ENCODE measurements around the gene SLX4IP.
A peak's percentile ranks its signal among the peaks of the same experiment; 100 is the strongest.

SLX4IP gene

GRCh38 chr20:10619427-10619826 lies 184.3 kb downstream of the SLX4IP start:
- Histone ChIP-seq H3K36me3 (ENCODE audit: control insufficient read depth in 2 of 2, insufficient read depth in 2 of 2, low read length in 2 of 2) (peaks cover 0 to 2% of the 10 kb centered on the region in 2 donors), H3K4me3 (ENCODE audit: low read length in 2 of 2) (no peak overlapping the region), H3K4me1 (ENCODE audit: control insufficient read depth in 2 of 2, insufficient read depth in 2 of 2, low read length in 2 of 2) (peaks cover 6 to 7% of the 10 kb centered on the region in 2 donors), H3K9ac (ENCODE audit: low read depth in 1 of 2, low read length in 2 of 2) (no peak overlapping the region), H3K27ac (ENCODE audit: low read depth in 2 of 2, low read length in 2 of 2) (no peak overlapping the region), H3K9me3 (ENCODE audit: control insufficient read depth in 2 of 2, low read length in 2 of 2) (no peaks in the 10 kb centered on the region), H3K27me3 (ENCODE audit: control insufficient read depth in 2 of 2, insufficient read depth in 2 of 2, low read length in 2 of 2) (no peaks in the 10 kb centered on the region)

GRCh38 chr20:10621149-10621548 lies 186.0 kb downstream of the SLX4IP start:
- Histone ChIP-seq H3K9ac (ENCODE audit: low read depth in 1 of 2, low read length in 2 of 2) (no peak overlapping the region), H3K27me3 (ENCODE audit: control insufficient read depth in 2 of 2, insufficient read depth in 2 of 2, low read length in 2 of 2) (no peaks in the 10 kb centered on the region), H3K4me3 (ENCODE audit: low read length in 2 of 2) (no peak overlapping the region), H3K9me3 (ENCODE audit: control insufficient read depth in 2 of 2, low read length in 2 of 2) (no peaks in the 10 kb centered on the region), H3K27ac (ENCODE audit: low read depth in 2 of 2, low read length in 2 of 2) (no peak overlapping the region), H3K36me3 (ENCODE audit: control insufficient read depth in 2 of 2, insufficient read depth in 2 of 2, low read length in 2 of 2) (peaks cover 0 to 2% of the 10 kb centered on the region in 2 donors), H3K4me1 (ENCODE audit: control insufficient read depth in 2 of 2, insufficient read depth in 2 of 2, low read length in 2 of 2) (peaks cover 6 to 7% of the 10 kb centered on the region in 2 donors)

- H3K27me3 ChIP-seq (ENCODE audit: control insufficient read depth in 2 of 2, insufficient read depth in 2 of 2, low read length in 2 of 2): no peaks in the 10 kb centered on the region
- no peak overlapping the region for H3K9ac ChIP-seq (ENCODE audit: low read depth in 1 of 2, low read length in 2 of 2)
- H3K9me3 ChIP-seq (ENCODE audit: control insufficient read depth in 2 of 2, low read length in 2 of 2): no peaks in the 10 kb centered on the region
- H3K27ac ChIP-seq (ENCODE audit: low read depth in 2 of 2, low read length in 2 of 2): peak overlapping the region; percentile 38 to 44
- H3K36me3 ChIP-seq (ENCODE audit: control insufficient read depth in 2 of 2, insufficient read depth in 2 of 2, low read length in 2 of 2): peaks cover 0 to 2% of the 10 kb centered on the region in 2 donors
- H3K4me3 ChIP-seq (ENCODE audit: low read length in 2 of 2): no peak overlapping the region
- peaks cover 6 to 7% of the 10 kb centered on the region in 2 donors for H3K4me1 ChIP-seq (ENCODE audit: control insufficient read depth in 2 of 2, insufficient read depth in 2 of 2, low read length in 2 of 2)
Measured at GRCh38 chr20:10622657-10623418, 187.7 kb downstream of the SLX4IP start.

- peaks cover 2 to 5% of the 10 kb centered on the region in 2 donors for H3K36me3 ChIP-seq (ENCODE audit: control insufficient read depth in 2 of 2, insufficient read depth in 2 of 2, low read length in 2 of 2)
- no peaks in the 10 kb centered on the region for H3K27me3 ChIP-seq (ENCODE audit: control insufficient read depth in 2 of 2, insufficient read depth in 2 of 2, low read length in 2 of 2)
- H3K4me1 ChIP-seq (ENCODE audit: control insufficient read depth in 2 of 2, insufficient read depth in 2 of 2, low read length in 2 of 2): no peaks in the 10 kb centered on the region
- H3K27ac ChIP-seq (ENCODE audit: low read depth in 2 of 2, low read length in 2 of 2): no peak overlapping the region
- H3K4me3 ChIP-seq (ENCODE audit: low read length in 2 of 2): no peak overlapping the region
- H3K9ac ChIP-seq (ENCODE audit: low read depth in 1 of 2, low read length in 2 of 2): no peak overlapping the region
- H3K9me3 ChIP-seq (ENCODE audit: control insufficient read depth in 2 of 2, low read length in 2 of 2): no peaks in the 10 kb centered on the region
Measured at GRCh38 chr20:10625641-10626040, 190.5 kb downstream of the SLX4IP start.

GRCh38 chr20:10626896-10627295 lies 191.8 kb downstream of the SLX4IP start:
- no peak overlapping the region for H3K9ac ChIP-seq (ENCODE audit: low read depth in 1 of 2, low read length in 2 of 2)
- no peak overlapping the region for H3K4me3 ChIP-seq (ENCODE audit: low read length in 2 of 2)
- no peaks in the 10 kb centered on the region for H3K27me3 ChIP-seq (ENCODE audit: control insufficient read depth in 2 of 2, insufficient read depth in 2 of 2, low read length in 2 of 2)
- H3K27ac ChIP-seq (ENCODE audit: low read depth in 2 of 2, low read length in 2 of 2): no peak overlapping the region
- peaks cover 2 to 5% of the 10 kb centered on the region in 2 donors for H3K36me3 ChIP-seq (ENCODE audit: control insufficient read depth in 2 of 2, insufficient read depth in 2 of 2, low read length in 2 of 2)
- H3K4me1 ChIP-seq (ENCODE audit: control insufficient read depth in 2 of 2, insufficient read depth in 2 of 2, low read length in 2 of 2): no peaks in the 10 kb centered on the region
- no peaks in the 10 kb centered on the region for H3K9me3 ChIP-seq (ENCODE audit: control insufficient read depth in 2 of 2, low read length in 2 of 2)

GRCh38 chr20:10629946-10630650 lies 195.0 kb downstream of the SLX4IP start:
- H3K27ac ChIP-seq (ENCODE audit: low read depth in 2 of 2, low read length in 2 of 2): no peak overlapping the region
- H3K4me1 ChIP-seq (ENCODE audit: control insufficient read depth in 2 of 2, insufficient read depth in 2 of 2, low read length in 2 of 2): no peaks in the 10 kb centered on the region
- peaks cover 0 to 5% of the 10 kb centered on the region in 2 donors for H3K36me3 ChIP-seq (ENCODE audit: control insufficient read depth in 2 of 2, insufficient read depth in 2 of 2, low read length in 2 of 2)
- no peaks in the 10 kb centered on the region for H3K9me3 ChIP-seq (ENCODE audit: control insufficient read depth in 2 of 2, low read length in 2 of 2)
- no peak overlapping the region for H3K9ac ChIP-seq (ENCODE audit: low read depth in 1 of 2, low read length in 2 of 2)
- H3K27me3 ChIP-seq (ENCODE audit: control insufficient read depth in 2 of 2, insufficient read depth in 2 of 2, low read length in 2 of 2): no peaks in the 10 kb centered on the region
- H3K4me3 ChIP-seq (ENCODE audit: low read length in 2 of 2): no peak overlapping the region

GRCh38 chr20:10631126-10631525 lies 196.0 kb downstream of the SLX4IP start:
- Histone ChIP-seq H3K4me3 (ENCODE audit: low read length in 2 of 2) (no peak overlapping the region), H3K27ac (ENCODE audit: low read depth in 2 of 2, low read length in 2 of 2) (no peak overlapping the region), H3K4me1 (ENCODE audit: control insufficient read depth in 2 of 2, insufficient read depth in 2 of 2, low read length in 2 of 2) (no peaks in the 10 kb centered on the region), H3K36me3 (ENCODE audit: control insufficient read depth in 2 of 2, insufficient read depth in 2 of 2, low read length in 2 of 2) (peaks cover 0 to 5% of the 10 kb centered on the region in 2 donors), H3K9ac (ENCODE audit: low read depth in 1 of 2, low read length in 2 of 2) (no peak overlapping the region), H3K27me3 (ENCODE audit: control insufficient read depth in 2 of 2, insufficient read depth in 2 of 2, low read length in 2 of 2) (no peaks in the 10 kb centered on the region), H3K9me3 (ENCODE audit: control insufficient read depth in 2 of 2, low read length in 2 of 2) (no peaks in the 10 kb centered on the region)

GRCh38 chr20:10632721-10633509 lies 197.8 kb downstream of the SLX4IP start:
- Histone ChIP-seq H3K27ac (ENCODE audit: low read depth in 2 of 2, low read length in 2 of 2) (no peak overlapping the region), H3K4me3 (ENCODE audit: low read length in 2 of 2) (no peak overlapping the region), H3K36me3 (ENCODE audit: control insufficient read depth in 2 of 2, insufficient read depth in 2 of 2, low read length in 2 of 2) (peaks cover 8% of the 10 kb centered on the region in 2 donors), H3K4me1 (ENCODE audit: control insufficient read depth in 2 of 2, insufficient read depth in 2 of 2, low read length in 2 of 2) (peaks cover 6 to 10% of the 10 kb centered on the region in 2 donors), H3K27me3 (ENCODE audit: control insufficient read depth in 2 of 2, insufficient read depth in 2 of 2, low read length in 2 of 2) (no peaks in the 10 kb centered on the region), H3K9me3 (ENCODE audit: control insufficient read depth in 2 of 2, low read length in 2 of 2) (no peaks in the 10 kb centered on the region), H3K9ac (ENCODE audit: low read depth in 1 of 2, low read length in 2 of 2) (no peak overlapping the region)

- Histone ChIP-seq H3K4me3 (ENCODE audit: low read length in 2 of 2) (no peak overlapping the region), H3K9ac (ENCODE audit: low read depth in 1 of 2, low read length in 2 of 2) (no peak overlapping the region), H3K27me3 (ENCODE audit: control insufficient read depth in 2 of 2, insufficient read depth in 2 of 2, low read length in 2 of 2) (no peaks in the 10 kb centered on the region), H3K27ac (ENCODE audit: low read depth in 2 of 2, low read length in 2 of 2) (no peak overlapping the region), H3K36me3 (ENCODE audit: control insufficient read depth in 2 of 2, insufficient read depth in 2 of 2, low read length in 2 of 2) (peaks cover 8 to 14% of the 10 kb centered on the region in 2 donors), H3K9me3 (ENCODE audit: control insufficient read depth in 2 of 2, low read length in 2 of 2) (no peaks in the 10 kb centered on the region), H3K4me1 (ENCODE audit: control insufficient read depth in 2 of 2, insufficient read depth in 2 of 2, low read length in 2 of 2) (peaks cover 6 to 10% of the 10 kb centered on the region in 2 donors)
Measured at GRCh38 chr20:10633718-10634117, 198.6 kb downstream of the SLX4IP start.

- no peak overlapping the region for H3K27ac ChIP-seq (ENCODE audit: low read depth in 2 of 2, low read length in 2 of 2)
- H3K27me3 ChIP-seq (ENCODE audit: control insufficient read depth in 2 of 2, insufficient read depth in 2 of 2, low read length in 2 of 2): no peaks in the 10 kb centered on the region
- peaks cover 13 to 17% of the 10 kb centered on the region in 2 donors for H3K36me3 ChIP-seq (ENCODE audit: control insufficient read depth in 2 of 2, insufficient read depth in 2 of 2, low read length in 2 of 2)
- H3K9me3 ChIP-seq (ENCODE audit: control insufficient read depth in 2 of 2, low read length in 2 of 2): no peaks in the 10 kb centered on the region
- H3K4me1 ChIP-seq (ENCODE audit: control insufficient read depth in 2 of 2, insufficient read depth in 2 of 2, low read length in 2 of 2): peaks cover 6 to 10% of the 10 kb centered on the region in 2 donors
- no peak overlapping the region for H3K9ac ChIP-seq (ENCODE audit: low read depth in 1 of 2, low read length in 2 of 2)
- H3K4me3 ChIP-seq (ENCODE audit: low read length in 2 of 2): no peak overlapping the region
Measured at GRCh38 chr20:10634211-10634610, 199.1 kb downstream of the SLX4IP start.
